OCI-LY3 (cell line): ENCODE measurements around the gene COL10A1.

Experiments
- H2AFZ ChIP-seq: fragments of 200-600, 300-600 bp; shearing (Covaris generic); 2 replicates; pipeline ENCODE4 v1.6.0; 2014; ENCODE audit warnings: antibody characterized with exemption, low read depth, low read length
- H3K27ac ChIP-seq: fragments of 200-600, 300-600 bp; sonication (generic); 2 replicates; pipeline ENCODE4 v1.5.1; 2014; ENCODE audit warnings: mild to moderate bottlenecking, low read length, moderate library complexity, mixed read lengths
- H3K27me3 ChIP-seq: fragments of 200-600, 300-600 bp; sonication (generic); 2 replicates; pipeline ENCODE4 v1.6.1; 2014; ENCODE audit warnings: low read depth, low read length, mixed read lengths
- H3K36me3 ChIP-seq: fragments of 200-600, 300-600 bp; sonication (generic); replicated peaks from 2 replicates; pipeline ENCODE3; 2014; ENCODE audit warnings: low read depth, low read length, mixed read lengths
- H3K4me1 ChIP-seq: fragments of 300-600, 200-600 bp; sonication (generic); 2 replicates; pipeline ENCODE4 v1.6.1; 2014; ENCODE audit warnings: low read length, mixed read lengths
- H3K4me2 ChIP-seq: fragments of 200-600, 300-600 bp; sonication (generic); 2 replicates; pipeline ENCODE4 v1.6.1; 2014; ENCODE audit warnings: low read length, mixed read lengths
- H3K4me3 ChIP-seq: fragments of 300-600, 200-600 bp; sonication (generic); 2 replicates; pipeline ENCODE4 v1.5.1; 2014; ENCODE audit warnings: antibody characterized with exemption, mild to moderate bottlenecking, low read length, moderate library complexity
- H3K79me2 ChIP-seq: fragments of 300-600, 200-600 bp; shearing (Covaris generic); 2 replicates; pipeline ENCODE4 v1.6.1; 2014; ENCODE audit warnings: mild to moderate bottlenecking, low read length, mixed read lengths
- H3K9ac ChIP-seq: fragments of 300-600, 200-600 bp; shearing (Covaris generic); 2 replicates; pipeline ENCODE4 v1.6.0; 2014; ENCODE audit warnings: mild to moderate bottlenecking, low read length, moderate library complexity
- H3K9me3 ChIP-seq: fragments of 200-600, 300-600 bp; shearing (Covaris generic); 2 replicates; pipeline ENCODE4 v1.6.1; 2014; ENCODE audit warnings: low read length, mixed read lengths; ENCODE audit not compliant: insufficient read depth
- H4K20me1 ChIP-seq: fragments of 200-600, 300-600 bp; sonication (generic); 2 replicates; pipeline ENCODE4 v1.6.1; 2016; ENCODE audit warnings: low read length, mixed read lengths; ENCODE audit not compliant: insufficient read depth
- EZH2phosphoT487 ChIP-seq: fragments of 200-600 bp; shearing (Covaris generic); IDR thresholded peaks from 2 replicates; pipeline ENCODE4 v1.6.1; 2018; ENCODE audit warnings: antibody characterized with exemption, mixed run types, low read depth
- TF ChIP-seq, protein P1 (sequence below): fragments of 200-600, 300-600 bp; sonication (generic); IDR thresholded peaks from 2 replicates; pipeline ENCODE4 v1.5.1; 2014; ENCODE audit warnings: antibody characterized with exemption, low read length, low read depth

Gene COL10A1

DNA sequence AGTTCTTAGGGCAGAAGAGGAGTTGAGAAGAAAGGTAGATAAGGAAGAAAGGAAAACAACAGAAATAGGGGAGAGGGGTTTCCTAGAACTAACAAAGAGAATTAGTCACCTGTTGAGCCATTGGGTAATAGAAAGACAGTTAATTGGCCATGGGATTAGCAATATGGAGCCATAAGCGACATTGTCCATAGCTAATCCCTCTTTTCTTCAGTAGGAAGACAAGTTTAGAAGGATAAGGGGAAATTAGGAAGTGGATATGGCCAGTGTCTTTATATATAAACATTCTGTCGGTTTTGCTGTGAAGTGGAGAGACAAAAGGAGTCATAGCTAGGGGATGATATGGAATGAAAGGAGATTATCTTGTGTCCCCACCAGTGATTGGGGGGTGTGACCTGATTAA is 43.9 kb upstream of the COL10A1 start:
- Histone ChIP-seq H3K4me2 (no peak overlapping the region), H3K9me3 (no peaks in the 10 kb centered on the region), H3K79me2 (no peaks in the 10 kb centered on the region), H3K9ac (no peak overlapping the region), H2AFZ (no peak overlapping the region), H4K20me1 (no peaks in the 10 kb centered on the region), H3K4me3 (no peak overlapping the region), H3K36me3 (peaks cover 3% of the 10 kb centered on the region), H3K27me3 (no peaks in the 10 kb centered on the region), H3K4me1 (peaks cover 11% of the 10 kb centered on the region), H3K27ac (no peak overlapping the region)
- TF ChIP-seq, protein P1, sequence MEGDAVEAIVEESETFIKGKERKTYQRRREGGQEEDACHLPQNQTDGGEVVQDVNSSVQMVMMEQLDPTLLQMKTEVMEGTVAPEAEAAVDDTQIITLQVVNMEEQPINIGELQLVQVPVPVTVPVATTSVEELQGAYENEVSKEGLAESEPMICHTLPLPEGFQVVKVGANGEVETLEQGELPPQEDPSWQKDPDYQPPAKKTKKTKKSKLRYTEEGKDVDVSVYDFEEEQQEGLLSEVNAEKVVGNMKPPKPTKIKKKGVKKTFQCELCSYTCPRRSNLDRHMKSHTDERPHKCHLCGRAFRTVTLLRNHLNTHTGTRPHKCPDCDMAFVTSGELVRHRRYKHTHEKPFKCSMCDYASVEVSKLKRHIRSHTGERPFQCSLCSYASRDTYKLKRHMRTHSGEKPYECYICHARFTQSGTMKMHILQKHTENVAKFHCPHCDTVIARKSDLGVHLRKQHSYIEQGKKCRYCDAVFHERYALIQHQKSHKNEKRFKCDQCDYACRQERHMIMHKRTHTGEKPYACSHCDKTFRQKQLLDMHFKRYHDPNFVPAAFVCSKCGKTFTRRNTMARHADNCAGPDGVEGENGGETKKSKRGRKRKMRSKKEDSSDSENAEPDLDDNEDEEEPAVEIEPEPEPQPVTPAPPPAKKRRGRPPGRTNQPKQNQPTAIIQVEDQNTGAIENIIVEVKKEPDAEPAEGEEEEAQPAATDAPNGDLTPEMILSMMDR: no peak
- TF ChIP-seq EZH2phosphoT487: no peak

DNA sequence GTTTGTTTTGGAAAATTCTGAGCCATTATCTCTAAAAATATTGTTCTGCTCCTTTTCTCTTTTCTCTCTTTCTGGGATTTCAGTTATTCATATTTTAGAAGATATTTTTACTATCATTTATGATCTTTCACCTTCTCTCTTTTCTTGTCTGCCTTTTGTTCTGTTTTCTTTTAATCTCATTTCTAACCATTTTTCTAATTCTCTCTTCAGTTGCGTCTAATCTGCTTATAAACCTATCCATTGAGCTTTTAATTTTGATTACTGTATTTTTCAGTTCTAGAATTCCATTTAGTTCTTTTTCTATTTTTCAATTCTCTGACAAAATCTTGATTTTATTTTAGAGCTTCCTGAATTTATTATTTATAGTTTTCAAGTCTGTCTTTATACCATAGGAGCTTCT is 42.2 kb upstream of the COL10A1 start:
- H3K27ac ChIP-seq: no peak overlapping the region
- no peaks in the 10 kb centered on the region for H3K36me3 ChIP-seq
- H3K79me2 ChIP-seq: no peaks in the 10 kb centered on the region; the same call in 1 of the 2 replicates
- no peaks in the 10 kb centered on the region for H4K20me1 ChIP-seq
- H3K27me3 ChIP-seq: no peaks in the 10 kb centered on the region
- peaks cover 11% of the 10 kb centered on the region for H3K4me1 ChIP-seq
- no peak overlapping the region for H3K9ac ChIP-seq
- no peak overlapping the region for H3K4me2 ChIP-seq
- no peaks in the 10 kb centered on the region for H3K9me3 ChIP-seq
- TF ChIP-seq, protein P1: no peak
- TF ChIP-seq EZH2phosphoT487: no peak
- no peak overlapping the region for H3K4me3 ChIP-seq
- no peak overlapping the region for H2AFZ ChIP-seq

DNA sequence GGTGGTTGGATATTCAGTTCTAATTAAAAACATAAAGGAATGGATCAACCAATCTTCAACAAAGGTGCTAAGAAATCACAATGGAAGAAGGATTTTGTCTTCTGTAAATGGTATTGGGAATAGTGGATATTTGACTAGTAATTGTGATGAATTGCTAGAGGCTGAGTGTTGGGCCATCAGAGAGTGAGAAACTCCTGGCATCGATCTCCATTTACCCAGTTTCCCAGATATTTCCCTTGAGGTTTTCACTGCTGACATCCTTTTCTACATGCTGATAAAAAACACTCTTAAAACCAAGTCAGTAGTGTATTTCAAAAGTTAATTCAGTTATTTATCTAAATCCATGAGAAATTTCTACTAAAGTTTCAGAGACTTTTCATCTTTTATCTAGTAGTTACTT is 40.4 kb upstream of the COL10A1 start:
- H3K4me3 ChIP-seq: no peak overlapping the region
- peaks cover 11% of the 10 kb centered on the region for H3K4me1 ChIP-seq
- H3K9ac ChIP-seq: no peak overlapping the region
- H3K27ac ChIP-seq: no peak overlapping the region
- H2AFZ ChIP-seq: no peak overlapping the region
- H3K36me3 ChIP-seq: no peaks in the 10 kb centered on the region
- H4K20me1 ChIP-seq: no peaks in the 10 kb centered on the region
- no peaks in the 10 kb centered on the region; the same call in 1 of the 2 replicates for H3K79me2 ChIP-seq
- H3K27me3 ChIP-seq: no peaks in the 10 kb centered on the region
- H3K9me3 ChIP-seq: no peaks in the 10 kb centered on the region
- no peak overlapping the region for H3K4me2 ChIP-seq
- TF ChIP-seq EZH2phosphoT487: no peak
- TF ChIP-seq, protein P1: no peak

DNA sequence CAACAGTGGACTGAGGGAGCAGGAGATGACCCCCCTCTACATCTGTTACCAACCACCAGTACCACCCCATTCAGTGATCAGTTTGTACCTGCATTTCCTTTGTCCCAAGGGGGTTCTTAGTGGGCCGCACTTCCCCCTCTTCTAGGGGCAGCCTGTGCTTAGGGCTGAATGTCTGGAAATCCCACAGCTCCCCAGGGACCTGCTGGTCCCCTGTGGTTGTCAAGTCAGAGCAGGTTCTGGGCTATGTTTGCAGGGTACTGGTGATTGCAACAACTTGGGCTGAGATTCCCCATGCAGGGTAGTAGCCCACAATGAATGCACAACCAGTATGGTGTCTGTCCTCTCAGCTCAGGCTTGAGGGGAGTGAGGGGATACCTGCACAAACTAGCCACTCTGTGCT is 39.7 kb upstream of the COL10A1 start:
- Histone ChIP-seq H3K4me2 (peak overlapping the region; percentile 9; the same call in 1 of the 2 replicates), H3K4me1 (peaks cover 11% of the 10 kb centered on the region), H4K20me1 (no peaks in the 10 kb centered on the region), H3K79me2 (no peaks in the 10 kb centered on the region; the same call in 1 of the 2 replicates), H3K27me3 (no peaks in the 10 kb centered on the region), H3K9ac (no peak overlapping the region), H3K27ac (no peak overlapping the region), H3K9me3 (no peaks in the 10 kb centered on the region), H3K4me3 (no peak overlapping the region), H2AFZ (no peak overlapping the region), H3K36me3 (no peaks in the 10 kb centered on the region)
- TF ChIP-seq, protein P1: no peak
